ENCODE results near the gene TRIM66.

- TF ChIP-seq CHD7 (IDR thresholded peaks at IDR 0.05; ENCODE audit: insufficient replicate concordance, low read length), result no peak
- no peak for TF ChIP-seq POLR2A (IDR thresholded peaks at IDR 0.05; ENCODE audit: control extremely low read depth in 1 of 2, low read depth in 2 of 2, low read length in 2 of 2)
- TF ChIP-seq CBX5 (IDR thresholded peaks at IDR 0.05; ENCODE audit: low read depth, low read length), result no peak
- no peak for TF ChIP-seq GTF2F1 (IDR thresholded peaks at IDR 0.05; ENCODE audit: borderline replicate concordance, low read depth, low read length)
- no peak for TF ChIP-seq PHF8 (conservative IDR thresholded peaks at IDR 0.05; ENCODE audit: low read depth, low read length)
Observed at GRCh38 chr11:8638300-8638699, 44.2 kb downstream of the TRIM66 start.
